ENCODE data around the gene KRT1.

The KRT1 gene

DNA sequence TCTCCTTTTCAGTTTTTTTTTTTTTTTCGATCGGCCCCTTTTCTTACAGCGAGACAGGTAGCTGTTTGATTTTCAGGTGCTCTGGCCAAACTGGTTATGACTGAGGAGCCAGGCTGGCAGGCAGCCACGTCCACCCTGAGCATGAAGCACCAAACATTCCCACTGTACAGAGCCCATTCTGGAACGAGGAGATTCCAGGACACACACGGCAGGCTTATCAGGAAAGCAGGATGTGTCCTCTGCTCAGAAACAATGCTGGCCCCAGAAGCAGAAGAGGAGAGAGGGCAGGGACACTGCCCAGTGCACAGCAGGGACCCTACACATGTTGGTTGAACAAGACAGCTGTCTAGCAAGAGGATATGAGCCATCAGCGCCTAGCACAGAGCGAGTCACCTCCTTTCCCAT is 24.5 kb downstream of the KRT1 start:
- Histone ChIP-seq H3K4me1 (ENCODE audit: control insufficient read depth, insufficient read depth, low read length) (no peaks in the 10 kb centered on the region), H3K27me3 (ENCODE audit: control insufficient read depth, insufficient read depth, low read length) (no peaks in the 10 kb centered on the region), H3K9me3 (ENCODE audit: control insufficient read depth, insufficient read depth, low read length) (no peaks in the 10 kb centered on the region), H3K36me3 (ENCODE audit: control insufficient read depth, insufficient read depth, low read length) (no peaks in the 10 kb centered on the region), H3K4me3 (ENCODE audit: low read depth, low read length) (no peak overlapping the region), H3K9ac (ENCODE audit: low read depth, low read length) (no peak overlapping the region)

GRCh38 chr12:52655251-52655650 is 25.0 kb downstream of the KRT1 start:
- Histone ChIP-seq H3K4me3 (ENCODE audit: low read depth, low read length) (no peak overlapping the region), H3K36me3 (ENCODE audit: control insufficient read depth, insufficient read depth, low read length) (no peaks in the 10 kb centered on the region), H3K9me3 (ENCODE audit: control insufficient read depth, insufficient read depth, low read length) (no peaks in the 10 kb centered on the region), H3K9ac (ENCODE audit: low read depth, low read length) (no peak overlapping the region), H3K4me1 (ENCODE audit: control insufficient read depth, insufficient read depth, low read length) (no peaks in the 10 kb centered on the region), H3K27me3 (ENCODE audit: control insufficient read depth, insufficient read depth, low read length) (no peaks in the 10 kb centered on the region)

- H3K36me3 ChIP-seq (ENCODE audit: control insufficient read depth, insufficient read depth, low read length), result no peaks in the 10 kb centered on the region
- H3K9me3 ChIP-seq (ENCODE audit: control insufficient read depth, insufficient read depth, low read length), result no peaks in the 10 kb centered on the region
- no peak within 1 kb of the TSS for H3K4me3 ChIP-seq (ENCODE audit: low read depth, low read length)
- no peak within 1 kb of the TSS for H3K9ac ChIP-seq (ENCODE audit: low read depth, low read length)
- no peaks in the 10 kb centered on the region for H3K4me1 ChIP-seq (ENCODE audit: control insufficient read depth, insufficient read depth, low read length)
- H3K27me3 ChIP-seq (ENCODE audit: control insufficient read depth, insufficient read depth, low read length), result no peaks in the 10 kb centered on the region
Observed at GRCh38 chr12:52651726-52652261, 28.4 kb downstream of the KRT1 start, which contains the start of gene KRT2. TSS of gene KRT2 (minus strand) at chr12:52652211. CDS start at chr12:52652142, 69 bp downstream.

DNA sequence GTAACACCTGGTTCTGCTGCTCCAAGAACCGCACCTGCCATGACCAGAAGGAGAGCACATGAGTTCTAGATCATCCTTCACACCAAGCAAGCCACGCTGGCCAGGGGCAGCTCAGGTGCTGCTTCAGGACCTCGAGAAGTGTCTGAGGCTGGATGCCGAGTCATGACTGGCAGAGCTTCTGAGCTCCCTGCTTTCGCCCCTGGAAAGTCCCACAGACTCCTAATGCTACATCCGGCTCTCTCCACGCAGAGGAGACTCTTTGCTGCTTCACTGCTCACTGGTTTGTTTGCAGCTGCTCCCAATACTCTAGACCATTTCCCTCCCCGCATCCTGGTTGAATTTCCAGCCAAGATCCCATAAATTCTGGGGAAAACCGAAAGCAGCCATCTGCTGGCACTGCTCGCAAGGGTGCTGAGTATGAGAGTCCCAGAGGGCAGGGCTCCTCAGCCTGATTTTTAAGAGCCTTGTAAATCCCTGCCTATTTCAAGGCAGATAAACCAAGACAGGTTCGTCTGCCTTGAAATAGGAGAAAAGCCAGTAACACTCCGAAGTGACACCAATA is 29.6 kb downstream of the KRT1 start:
- no peaks in the 10 kb centered on the region for H3K9me3 ChIP-seq (ENCODE audit: control insufficient read depth, insufficient read depth, low read length)
- H3K4me1 ChIP-seq (ENCODE audit: control insufficient read depth, insufficient read depth, low read length), result no peaks in the 10 kb centered on the region
- no peaks in the 10 kb centered on the region for H3K36me3 ChIP-seq (ENCODE audit: control insufficient read depth, insufficient read depth, low read length)
- no peak overlapping the region for H3K4me3 ChIP-seq (ENCODE audit: low read depth, low read length)
- H3K27me3 ChIP-seq (ENCODE audit: control insufficient read depth, insufficient read depth, low read length), result no peaks in the 10 kb centered on the region
- H3K9ac ChIP-seq (ENCODE audit: low read depth, low read length), result no peak overlapping the region

GRCh38 chr12:52649066-52649465 is 31.1 kb downstream of the KRT1 start:
- H3K36me3 ChIP-seq (ENCODE audit: control insufficient read depth, insufficient read depth, low read length), result no peaks in the 10 kb centered on the region
- H3K9ac ChIP-seq (ENCODE audit: low read depth, low read length), result no peak overlapping the region
- H3K4me3 ChIP-seq (ENCODE audit: low read depth, low read length), result no peak overlapping the region
- no peaks in the 10 kb centered on the region for H3K4me1 ChIP-seq (ENCODE audit: control insufficient read depth, insufficient read depth, low read length)
- H3K9me3 ChIP-seq (ENCODE audit: control insufficient read depth, insufficient read depth, low read length), result no peaks in the 10 kb centered on the region
- H3K27me3 ChIP-seq (ENCODE audit: control insufficient read depth, insufficient read depth, low read length), result no peaks in the 10 kb centered on the region

DNA sequence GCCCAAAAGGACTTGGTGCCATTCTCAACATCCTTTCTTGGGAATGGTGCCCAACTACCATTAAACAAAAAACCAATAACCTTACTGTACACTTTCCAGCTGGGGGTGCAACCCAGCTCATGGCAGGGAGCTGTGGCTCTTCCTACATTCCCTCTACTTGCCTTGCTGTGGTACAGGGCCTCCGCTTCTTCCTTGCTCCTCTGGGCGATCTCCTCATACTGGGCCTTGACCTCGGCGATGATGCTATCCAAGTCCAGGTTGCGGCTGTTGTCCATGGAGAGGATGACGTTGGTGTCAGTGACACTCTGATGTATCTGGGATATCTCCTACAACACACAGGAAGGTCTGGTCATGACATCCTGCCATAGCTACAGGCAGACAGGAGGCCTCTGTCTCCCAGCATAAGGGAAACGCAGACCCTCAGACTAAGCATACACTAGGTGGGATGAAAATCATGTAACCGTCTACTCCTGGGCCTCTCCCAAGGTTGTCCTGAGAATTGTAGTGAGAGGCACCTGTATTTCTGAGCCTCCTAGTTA is 32.1 kb downstream of the KRT1 start:
- H3K9ac ChIP-seq (ENCODE audit: low read depth, low read length), result no peak overlapping the region
- no peaks in the 10 kb centered on the region for H3K27me3 ChIP-seq (ENCODE audit: control insufficient read depth, insufficient read depth, low read length)
- no peaks in the 10 kb centered on the region for H3K9me3 ChIP-seq (ENCODE audit: control insufficient read depth, insufficient read depth, low read length)
- no peaks in the 10 kb centered on the region for H3K36me3 ChIP-seq (ENCODE audit: control insufficient read depth, insufficient read depth, low read length)
- no peak overlapping the region for H3K4me3 ChIP-seq (ENCODE audit: low read depth, low read length)
- H3K4me1 ChIP-seq (ENCODE audit: control insufficient read depth, insufficient read depth, low read length), result no peaks in the 10 kb centered on the region

GRCh38 chr12:52647601-52648000 is 32.6 kb downstream of the KRT1 start:
- H3K9ac ChIP-seq (ENCODE audit: low read depth, low read length), result no peak overlapping the region
- H3K9me3 ChIP-seq (ENCODE audit: control insufficient read depth, insufficient read depth, low read length), result no peaks in the 10 kb centered on the region
- H3K36me3 ChIP-seq (ENCODE audit: control insufficient read depth, insufficient read depth, low read length), result no peaks in the 10 kb centered on the region
- H3K4me1 ChIP-seq (ENCODE audit: control insufficient read depth, insufficient read depth, low read length), result no peaks in the 10 kb centered on the region
- H3K4me3 ChIP-seq (ENCODE audit: low read depth, low read length), result no peak overlapping the region
- H3K27me3 ChIP-seq (ENCODE audit: control insufficient read depth, insufficient read depth, low read length), result no peaks in the 10 kb centered on the region

DNA sequence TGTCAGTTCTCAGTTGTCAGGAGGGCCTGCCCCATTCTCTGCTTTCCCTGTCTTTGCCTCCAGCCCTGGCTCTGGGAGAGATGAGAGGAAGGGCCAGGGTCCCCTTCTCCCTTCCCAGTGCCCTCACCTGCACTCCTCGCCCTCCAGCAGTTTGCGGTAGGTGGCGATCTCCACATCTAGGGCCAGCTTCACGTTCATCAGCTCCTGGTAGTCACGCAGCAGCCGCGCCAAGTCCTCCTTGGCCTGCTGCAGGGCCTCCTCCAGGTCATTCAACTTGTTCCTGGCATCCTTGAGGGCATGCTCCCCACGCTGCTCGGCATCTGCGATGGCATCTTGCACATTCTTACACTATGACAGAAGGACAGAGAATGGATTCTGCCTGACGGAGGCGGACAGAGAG is 33.6 kb downstream of the KRT1 start:
- H3K4me1 ChIP-seq (ENCODE audit: control insufficient read depth, insufficient read depth, low read length), result no peaks in the 10 kb centered on the region
- no peak overlapping the region for H3K4me3 ChIP-seq (ENCODE audit: low read depth, low read length)
- H3K36me3 ChIP-seq (ENCODE audit: control insufficient read depth, insufficient read depth, low read length), result no peaks in the 10 kb centered on the region
- H3K9me3 ChIP-seq (ENCODE audit: control insufficient read depth, insufficient read depth, low read length), result no peaks in the 10 kb centered on the region
- H3K9ac ChIP-seq (ENCODE audit: low read depth, low read length), result no peak overlapping the region
- no peaks in the 10 kb centered on the region for H3K27me3 ChIP-seq (ENCODE audit: control insufficient read depth, insufficient read depth, low read length)

- Histone ChIP-seq H3K9ac (ENCODE audit: low read depth, low read length) (no peak overlapping the region), H3K9me3 (ENCODE audit: control insufficient read depth, insufficient read depth, low read length) (no peaks in the 10 kb centered on the region), H3K27me3 (ENCODE audit: control insufficient read depth, insufficient read depth, low read length) (no peaks in the 10 kb centered on the region), H3K4me3 (ENCODE audit: low read depth, low read length) (no peak overlapping the region), H3K4me1 (ENCODE audit: control insufficient read depth, insufficient read depth, low read length) (no peaks in the 10 kb centered on the region), H3K36me3 (ENCODE audit: control insufficient read depth, insufficient read depth, low read length) (no peaks in the 10 kb centered on the region)
Observed at GRCh38 chr12:52645982-52646381, 34.2 kb downstream of the KRT1 start.

GRCh38 chr12:52645120-52645761 is 35.0 kb downstream of the KRT1 start:
- no peaks in the 10 kb centered on the region for H3K9me3 ChIP-seq (ENCODE audit: control insufficient read depth, insufficient read depth, low read length)
- no peaks in the 10 kb centered on the region for H3K36me3 ChIP-seq (ENCODE audit: control insufficient read depth, insufficient read depth, low read length)
- H3K27me3 ChIP-seq (ENCODE audit: control insufficient read depth, insufficient read depth, low read length), result no peaks in the 10 kb centered on the region
- H3K9ac ChIP-seq (ENCODE audit: low read depth, low read length), result no peak overlapping the region
- no peak overlapping the region for H3K4me3 ChIP-seq (ENCODE audit: low read depth, low read length)
- no peaks in the 10 kb centered on the region for H3K4me1 ChIP-seq (ENCODE audit: control insufficient read depth, insufficient read depth, low read length)

DNA sequence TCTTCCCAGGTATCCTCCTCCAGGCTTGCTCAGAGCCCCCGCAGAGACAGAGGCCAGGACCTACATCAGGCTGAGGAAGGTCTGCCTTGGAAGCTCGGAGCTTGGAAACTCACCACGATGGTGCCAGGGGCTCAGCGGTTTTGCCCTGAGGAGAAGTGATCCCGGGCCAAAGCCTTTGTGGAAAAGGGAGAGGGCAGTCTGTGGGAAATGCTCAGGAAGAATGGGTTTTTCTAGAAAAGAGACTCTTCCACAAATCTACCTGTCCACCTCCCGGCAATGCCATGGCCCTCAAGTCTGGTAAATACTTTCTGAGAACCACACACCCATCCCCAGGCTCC is 36.2 kb downstream of the KRT1 start:
- Histone ChIP-seq H3K27me3 (ENCODE audit: control insufficient read depth, insufficient read depth, low read length) (no peaks in the 10 kb centered on the region), H3K9me3 (ENCODE audit: control insufficient read depth, insufficient read depth, low read length) (no peaks in the 10 kb centered on the region), H3K4me1 (ENCODE audit: control insufficient read depth, insufficient read depth, low read length) (no peaks in the 10 kb centered on the region), H3K9ac (ENCODE audit: low read depth, low read length) (no peak overlapping the region), H3K36me3 (ENCODE audit: control insufficient read depth, insufficient read depth, low read length) (no peaks in the 10 kb centered on the region), H3K4me3 (ENCODE audit: low read depth, low read length) (no peak overlapping the region)

All from iPS-15b (cell line).